ENCODE data around the gene GPBP1. TPM values are rescaled to one million over a fixed set of nuclear protein-coding genes. Genes with fewer than 3 reads are reported as not detected.

Gene GPBP1
- total RNA-seq, 1 experiment from 2014 or later: 54.4 TPM

GRCh38 chr5:57249265-57249874, 75.5 kb downstream of the GPBP1 start:
- ChIA-PET CTCF (no interaction called here), POLR2A (no interaction called here)
- TF ChIP-seq SIN3A (IDR thresholded peaks at IDR 0.05; ENCODE audit: borderline replicate concordance, insufficient read depth, low read depth, low read length) (no peak), POLR2AphosphoS5 (IDR thresholded peaks at IDR 0.05; ENCODE audit: low read depth, low read length) (no peak), TCF7L2 (IDR thresholded peaks at IDR 0.05; ENCODE audit: low read depth, low read length) (no peak), CTCF (IDR thresholded peaks at IDR 0.05) (no peak)
- TF ChIP-seq, protein P1, sequence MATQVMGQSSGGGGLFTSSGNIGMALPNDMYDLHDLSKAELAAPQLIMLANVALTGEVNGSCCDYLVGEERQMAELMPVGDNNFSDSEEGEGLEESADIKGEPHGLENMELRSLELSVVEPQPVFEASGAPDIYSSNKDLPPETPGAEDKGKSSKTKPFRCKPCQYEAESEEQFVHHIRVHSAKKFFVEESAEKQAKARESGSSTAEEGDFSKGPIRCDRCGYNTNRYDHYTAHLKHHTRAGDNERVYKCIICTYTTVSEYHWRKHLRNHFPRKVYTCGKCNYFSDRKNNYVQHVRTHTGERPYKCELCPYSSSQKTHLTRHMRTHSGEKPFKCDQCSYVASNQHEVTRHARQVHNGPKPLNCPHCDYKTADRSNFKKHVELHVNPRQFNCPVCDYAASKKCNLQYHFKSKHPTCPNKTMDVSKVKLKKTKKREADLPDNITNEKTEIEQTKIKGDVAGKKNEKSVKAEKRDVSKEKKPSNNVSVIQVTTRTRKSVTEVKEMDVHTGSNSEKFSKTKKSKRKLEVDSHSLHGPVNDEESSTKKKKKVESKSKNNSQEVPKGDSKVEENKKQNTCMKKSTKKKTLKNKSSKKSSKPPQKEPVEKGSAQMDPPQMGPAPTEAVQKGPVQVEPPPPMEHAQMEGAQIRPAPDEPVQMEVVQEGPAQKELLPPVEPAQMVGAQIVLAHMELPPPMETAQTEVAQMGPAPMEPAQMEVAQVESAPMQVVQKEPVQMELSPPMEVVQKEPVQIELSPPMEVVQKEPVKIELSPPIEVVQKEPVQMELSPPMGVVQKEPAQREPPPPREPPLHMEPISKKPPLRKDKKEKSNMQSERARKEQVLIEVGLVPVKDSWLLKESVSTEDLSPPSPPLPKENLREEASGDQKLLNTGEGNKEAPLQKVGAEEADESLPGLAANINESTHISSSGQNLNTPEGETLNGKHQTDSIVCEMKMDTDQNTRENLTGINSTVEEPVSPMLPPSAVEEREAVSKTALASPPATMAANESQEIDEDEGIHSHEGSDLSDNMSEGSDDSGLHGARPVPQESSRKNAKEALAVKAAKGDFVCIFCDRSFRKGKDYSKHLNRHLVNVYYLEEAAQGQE (IDR thresholded peaks at IDR 0.05; ENCODE audit: insufficient read depth in 1 of 2, low read depth in 2 of 2, low read length in 1 of 2): no peak
- H3K27me3 ChIP-seq (ENCODE audit: control insufficient read depth, insufficient read depth, low read length): no peaks in the 10 kb centered on the region
- H3K27ac ChIP-seq (ENCODE audit: low read length): no peak overlapping the region
- no peak for ATAC-seq
- no peaks in the 10 kb centered on the region for H3K4me1 ChIP-seq (ENCODE audit: control insufficient read depth, insufficient read depth, low read length)
- no TSS peak for BruUV-seq (replicated peaks)
- no peak for DNase-seq (ENCODE audit: low read depth, low spot score)
- H3K9me3 ChIP-seq (ENCODE audit: control insufficient read depth, insufficient read depth, low read depth, low read length): no peaks in the 10 kb centered on the region
- in situ Hi-C loops (cut with HindIII; ENCODE audit: low pct_unique_long_range_greater_than_20kb, low sequenced_read_pairs) (no loop called here), intact Hi-C loops (cut with micrococcal nuclease; ENCODE audit: unreplicated experiment) (no loop called here)
- H3K36me3 ChIP-seq (ENCODE audit: control insufficient read depth, insufficient read depth, low read length): peaks cover 27% of the 10 kb centered on the region
- H3K4me3 ChIP-seq (ENCODE audit: low read depth in 2 of 2, low read length in 2 of 2): no peak overlapping the region

GRCh38 chr5:57258052-57258451, 84.2 kb downstream of the GPBP1 start:
- no peak overlapping the region for H3K27ac ChIP-seq (ENCODE audit: low read length)
- no peaks in the 10 kb centered on the region for H3K27me3 ChIP-seq (ENCODE audit: control insufficient read depth, insufficient read depth, low read length)
- CTCF ChIA-PET: no interaction called here
- in situ Hi-C loops (cut with HindIII; ENCODE audit: low pct_unique_long_range_greater_than_20kb, low sequenced_read_pairs): no loop called here
- no peaks in the 10 kb centered on the region for H3K4me1 ChIP-seq (ENCODE audit: control insufficient read depth, insufficient read depth, low read length)
- no TSS peak for BruUV-seq (replicated peaks)
- TF ChIP-seq SIN3A (IDR thresholded peaks at IDR 0.05; ENCODE audit: borderline replicate concordance, insufficient read depth, low read depth, low read length): no peak
- TF ChIP-seq POLR2AphosphoS5 (IDR thresholded peaks at IDR 0.05; ENCODE audit: low read depth, low read length): no peak
- TF ChIP-seq TCF7L2 (IDR thresholded peaks at IDR 0.05; ENCODE audit: low read depth, low read length): no peak
- TF ChIP-seq, protein P1 (IDR thresholded peaks at IDR 0.05; ENCODE audit: insufficient read depth in 1 of 2, low read depth in 2 of 2, low read length in 1 of 2): no peak
- TF ChIP-seq CTCF (IDR thresholded peaks at IDR 0.05): no peak
- no peaks in the 10 kb centered on the region for H3K9me3 ChIP-seq (ENCODE audit: control insufficient read depth, insufficient read depth, low read depth, low read length)
- intact Hi-C loops (cut with micrococcal nuclease; ENCODE audit: unreplicated experiment): no loop called here
- no peak for ATAC-seq
- peaks cover 31% of the 10 kb centered on the region for H3K36me3 ChIP-seq (ENCODE audit: control insufficient read depth, insufficient read depth, low read length)
- DNase-seq (ENCODE audit: low read depth, low spot score): no peak
- POLR2A ChIA-PET: no interaction called here
- H3K4me3 ChIP-seq (ENCODE audit: low read depth in 2 of 2, low read length in 2 of 2): no peak overlapping the region
